ENCODE data around the gene PRKCH. TPM values are rescaled to one million over a fixed set of nuclear protein-coding genes. Genes with fewer than 3 reads are reported as not detected.

PRKCH gene
- total and polyA plus RNA-seq, 2 of the 13 experiments (the other 11 are each of a cell fraction or from before 2014, with no cell fraction given) = 0.48 to 1.3 TPM

- no peak for TF ChIP-seq MBNL3 (CRISPR knock-in tag; conservative IDR thresholded peaks at IDR 0.05)
- TF ChIP-seq, protein P1, sequence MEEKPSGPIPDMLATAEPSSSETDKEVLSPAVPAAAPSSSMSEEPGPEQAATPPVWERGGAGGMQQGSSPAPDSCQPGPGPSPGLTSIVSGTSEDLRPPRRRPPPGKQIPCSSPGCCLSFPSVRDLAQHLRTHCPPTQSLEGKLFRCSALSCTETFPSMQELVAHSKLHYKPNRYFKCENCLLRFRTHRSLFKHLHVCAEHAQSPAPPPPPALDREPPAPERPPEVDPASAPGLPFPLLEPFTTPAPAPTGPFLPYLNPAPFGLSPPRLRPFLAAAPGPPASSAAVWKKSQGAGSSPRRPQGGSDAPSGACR (CRISPR knock-in tag; IDR thresholded peaks at IDR 0.05) = 0 out of 2 replicates have a peak, but pooled peaks have one; percentile 56
- no peak for TF ChIP-seq ZNF17 (CRISPR knock-in tag; IDR thresholded peaks at IDR 0.05)
- TF ChIP-seq KLF11 (CRISPR knock-in tag; IDR thresholded peaks at IDR 0.05) = no peak
- peak; percentile 64 for TF ChIP-seq MAX (IDR thresholded peaks at IDR 0.05)
- peak; percentile 52; the same call in 1 of the 2 replicates for TF ChIP-seq BRD4 (CRISPR knock-in tag; IDR thresholded peaks at IDR 0.05)
- peak; percentile 21; the same call in 1 of the 2 replicates for TF ChIP-seq MYC (CRISPR knock-in tag; IDR thresholded peaks at IDR 0.05; ENCODE audit: borderline replicate concordance)
- TF ChIP-seq NCOA5 (CRISPR knock-in tag; IDR thresholded peaks at IDR 0.05) = no peak
- peak; percentile 95 for TF ChIP-seq SOX5 (CRISPR knock-in tag; IDR thresholded peaks at IDR 0.05; ENCODE audit: borderline replicate concordance)
- no peak for TF ChIP-seq ZFP82 (CRISPR knock-in tag; IDR thresholded peaks at IDR 0.05; ENCODE audit: borderline replicate concordance)
- no peak for TF ChIP-seq ZNF567 (CRISPR knock-in tag; IDR thresholded peaks at IDR 0.05; ENCODE audit: borderline replicate concordance)
- no peak for TF ChIP-seq ZNF484 (CRISPR knock-in tag; IDR thresholded peaks at IDR 0.05; ENCODE audit: borderline replicate concordance, low read depth)
- peak; percentile 95 for TF ChIP-seq HMG20A (CRISPR knock-in tag; IDR thresholded peaks at IDR 0.05; ENCODE audit: borderline replicate concordance)
- TF ChIP-seq KLF6 (CRISPR knock-in tag; IDR thresholded peaks at IDR 0.05) = peak; percentile 57; the same call in 1 of the 2 replicates
- TF ChIP-seq, protein P2, sequence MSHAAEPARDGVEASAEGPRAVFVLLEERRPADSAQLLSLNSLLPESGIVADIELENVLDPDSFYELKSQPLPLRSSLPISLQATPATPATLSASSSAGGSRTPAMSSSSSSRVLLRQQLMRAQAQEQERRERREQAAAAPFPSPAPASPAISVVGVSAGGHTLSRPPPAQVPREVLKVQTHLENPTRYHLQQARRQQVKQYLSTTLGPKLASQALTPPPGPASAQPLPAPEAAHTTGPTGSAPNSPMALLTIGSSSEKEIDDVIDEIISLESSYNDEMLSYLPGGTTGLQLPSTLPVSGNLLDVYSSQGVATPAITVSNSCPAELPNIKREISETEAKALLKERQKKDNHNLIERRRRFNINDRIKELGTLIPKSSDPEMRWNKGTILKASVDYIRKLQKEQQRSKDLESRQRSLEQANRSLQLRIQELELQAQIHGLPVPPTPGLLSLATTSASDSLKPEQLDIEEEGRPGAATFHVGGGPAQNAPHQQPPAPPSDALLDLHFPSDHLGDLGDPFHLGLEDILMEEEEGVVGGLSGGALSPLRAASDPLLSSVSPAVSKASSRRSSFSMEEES (CRISPR knock-in tag; IDR thresholded peaks at IDR 0.05) = peak; percentile 83
- TF ChIP-seq NFYC (CRISPR knock-in tag; IDR thresholded peaks at IDR 0.05) = no peak; the same call in 1 of the 2 replicates
- no peak for TF ChIP-seq ZFAT (CRISPR knock-in tag; conservative IDR thresholded peaks at IDR 0.05)
- TF ChIP-seq ZFX (CRISPR knock-in tag; IDR thresholded peaks at IDR 0.05; ENCODE audit: low read depth) = peak; percentile 43; the same call in 1 of the 2 replicates
- TF ChIP-seq ZSCAN29 (CRISPR knock-in tag; conservative IDR thresholded peaks at IDR 0.05) = no peak
- 0 out of 2 replicates have a peak, but pooled peaks have one; percentile 35 for TF ChIP-seq RFXANK (CRISPR knock-in tag; IDR thresholded peaks at IDR 0.05)
- TF ChIP-seq, protein P3, sequence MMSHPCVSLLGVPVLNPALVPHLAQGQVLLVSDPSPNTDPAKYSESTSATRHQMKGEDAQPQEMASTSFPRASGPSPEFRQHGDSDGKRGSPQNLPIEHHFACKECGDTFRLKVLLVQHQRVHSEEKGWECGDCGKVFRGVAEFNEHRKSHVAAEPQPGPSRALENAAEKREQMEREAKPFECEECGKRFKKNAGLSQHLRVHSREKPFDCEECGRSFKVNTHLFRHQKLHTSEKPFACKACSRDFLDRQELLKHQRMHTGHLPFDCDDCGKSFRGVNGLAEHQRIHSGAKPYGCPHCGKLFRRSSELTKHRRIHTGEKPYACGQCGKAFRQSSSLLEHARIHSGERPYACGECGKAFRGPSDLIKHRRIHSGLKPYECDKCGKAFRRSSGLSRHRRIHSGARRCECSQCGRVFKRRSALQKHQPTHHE (CRISPR knock-in tag; IDR thresholded peaks at IDR 0.05; ENCODE audit: borderline replicate concordance) = no peak; the same call in 1 of the 2 replicates
- peak; percentile 98 for TF ChIP-seq MED1 (CRISPR knock-in tag; IDR thresholded peaks at IDR 0.05)
- TF ChIP-seq GATA4 (IDR thresholded peaks at IDR 0.05; ENCODE audit: borderline replicate concordance, low read depth) = peak; percentile 80; the same call in 1 of the 2 replicates
- peak; percentile 68 to 85 for TF ChIP-seq NR2F1 (CRISPR knock-in tag; IDR thresholded peaks at IDR 0.05)
- TF ChIP-seq ELF3 (CRISPR knock-in tag; IDR thresholded peaks at IDR 0.05) = peak; percentile 87
- TF ChIP-seq BHLHE40 (IDR thresholded peaks at IDR 0.05; ENCODE audit: low read length) = 0 out of 2 replicates have a peak, but pooled peaks have one; percentile 9
Observed at GRCh38 chr14:61553730-61554641, 232.6 kb downstream of the PRKCH start (continued).
